HCT116 (cell line): ENCODE results near the gene EPHA1.

Experiments used
- EZH2phosphoT487 ChIP-seq: fragments of 200-600 bp; IDR thresholded peaks from 2 replicates; pipeline ENCODE4 v1.6.1; 2018; ENCODE audit warnings: antibody characterized with exemption, borderline replicate concordance
- JUND ChIP-seq: IDR thresholded peaks from 2 replicates; pipeline ENCODE4 v1.6.1; 2012
- POLR2AphosphoS5 ChIP-seq: IDR thresholded peaks from 2 replicates; pipeline ENCODE4 v1.6.1; 2011; ENCODE audit warnings: mild to moderate bottlenecking, low read depth, low read length, moderate library complexity
- TCF7L2 ChIP-seq: IDR thresholded peaks from 2 replicates; pipeline ENCODE4 v1.7.0; 2011; ENCODE audit warnings: borderline replicate concordance, inconsistent platforms; ENCODE audit not compliant: insufficient read depth, insufficient read length; ENCODE audit errors: extremely low read depth
- ZFX ChIP-seq: fragments of 450-650 bp; IDR thresholded peaks from 2 replicates; pipeline ENCODE4 v1.6.1; 2017
- TF ChIP-seq, protein P1 (sequence below): IDR thresholded peaks from 2 replicates; pipeline ENCODE4 v1.6.1; 2012
- TF ChIP-seq, protein P2 (sequence below), 3 experiments: fragments of 200-600 bp in 1 of 3; sonication (generic) in 1 of 3; IDR thresholded peaks in 2 of 3; conservative IDR thresholded peaks in 1 of 3; 2 replicates each; pipeline ENCODE4 v1.5.1; 2012 to 2017; ENCODE audit warnings: low read depth in 2 of 3, low read length in 2 of 3, antibody characterized with exemption in 1 of 3, borderline replicate concordance in 1 of 3, control low read depth in 1 of 3, mild to moderate bottlenecking in 1 of 3, mixed read lengths in 1 of 3, mixed run types in 1 of 3, moderate library complexity in 1 of 3; ENCODE audit not compliant: insufficient read depth in 1 of 3
- TF ChIP-seq, protein P3 (sequence below): IDR thresholded peaks from 2 replicates; pipeline ENCODE4 v1.6.1; 2012; ENCODE audit warnings: low read depth

DNA sequence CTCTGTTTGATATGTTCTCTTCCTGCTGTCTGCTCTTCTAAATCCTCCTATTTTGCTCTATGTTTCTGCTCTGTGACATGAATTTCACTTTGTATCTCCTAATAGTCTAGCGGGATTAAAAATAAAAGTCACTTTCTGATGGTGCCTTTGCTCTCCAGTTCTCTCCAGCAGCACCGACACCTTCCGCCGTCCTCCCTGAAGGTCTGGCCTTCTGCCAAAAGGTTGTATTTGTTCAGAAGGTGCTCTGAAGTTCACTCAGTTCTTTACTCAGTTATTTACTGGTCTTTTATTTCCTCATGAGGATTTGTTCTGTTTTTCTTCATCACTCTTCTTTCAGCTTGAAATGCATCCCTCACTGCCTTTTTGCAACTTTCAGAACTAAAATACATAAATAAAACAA, 11.2 kb upstream of the EPHA1 start:
- TF ChIP-seq, protein P1, sequence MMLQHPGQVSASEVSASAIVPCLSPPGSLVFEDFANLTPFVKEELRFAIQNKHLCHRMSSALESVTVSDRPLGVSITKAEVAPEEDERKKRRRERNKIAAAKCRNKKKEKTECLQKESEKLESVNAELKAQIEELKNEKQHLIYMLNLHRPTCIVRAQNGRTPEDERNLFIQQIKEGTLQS: no peak
- TF ChIP-seq, protein P2, sequence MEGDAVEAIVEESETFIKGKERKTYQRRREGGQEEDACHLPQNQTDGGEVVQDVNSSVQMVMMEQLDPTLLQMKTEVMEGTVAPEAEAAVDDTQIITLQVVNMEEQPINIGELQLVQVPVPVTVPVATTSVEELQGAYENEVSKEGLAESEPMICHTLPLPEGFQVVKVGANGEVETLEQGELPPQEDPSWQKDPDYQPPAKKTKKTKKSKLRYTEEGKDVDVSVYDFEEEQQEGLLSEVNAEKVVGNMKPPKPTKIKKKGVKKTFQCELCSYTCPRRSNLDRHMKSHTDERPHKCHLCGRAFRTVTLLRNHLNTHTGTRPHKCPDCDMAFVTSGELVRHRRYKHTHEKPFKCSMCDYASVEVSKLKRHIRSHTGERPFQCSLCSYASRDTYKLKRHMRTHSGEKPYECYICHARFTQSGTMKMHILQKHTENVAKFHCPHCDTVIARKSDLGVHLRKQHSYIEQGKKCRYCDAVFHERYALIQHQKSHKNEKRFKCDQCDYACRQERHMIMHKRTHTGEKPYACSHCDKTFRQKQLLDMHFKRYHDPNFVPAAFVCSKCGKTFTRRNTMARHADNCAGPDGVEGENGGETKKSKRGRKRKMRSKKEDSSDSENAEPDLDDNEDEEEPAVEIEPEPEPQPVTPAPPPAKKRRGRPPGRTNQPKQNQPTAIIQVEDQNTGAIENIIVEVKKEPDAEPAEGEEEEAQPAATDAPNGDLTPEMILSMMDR (IDR thresholded peaks at IDR 0.05 in 2 of 3, conservative IDR thresholded peaks at IDR 0.05 in 1 of 3; ENCODE audit: borderline replicate concordance in 1 of 3, insufficient read depth in 1 of 3, low read depth in 2 of 3, low read length in 2 of 3): no peak
- TF ChIP-seq EZH2phosphoT487: no peak
- no peak for TF ChIP-seq JUND
- TF ChIP-seq POLR2AphosphoS5: no peak
- TF ChIP-seq, protein P3, sequence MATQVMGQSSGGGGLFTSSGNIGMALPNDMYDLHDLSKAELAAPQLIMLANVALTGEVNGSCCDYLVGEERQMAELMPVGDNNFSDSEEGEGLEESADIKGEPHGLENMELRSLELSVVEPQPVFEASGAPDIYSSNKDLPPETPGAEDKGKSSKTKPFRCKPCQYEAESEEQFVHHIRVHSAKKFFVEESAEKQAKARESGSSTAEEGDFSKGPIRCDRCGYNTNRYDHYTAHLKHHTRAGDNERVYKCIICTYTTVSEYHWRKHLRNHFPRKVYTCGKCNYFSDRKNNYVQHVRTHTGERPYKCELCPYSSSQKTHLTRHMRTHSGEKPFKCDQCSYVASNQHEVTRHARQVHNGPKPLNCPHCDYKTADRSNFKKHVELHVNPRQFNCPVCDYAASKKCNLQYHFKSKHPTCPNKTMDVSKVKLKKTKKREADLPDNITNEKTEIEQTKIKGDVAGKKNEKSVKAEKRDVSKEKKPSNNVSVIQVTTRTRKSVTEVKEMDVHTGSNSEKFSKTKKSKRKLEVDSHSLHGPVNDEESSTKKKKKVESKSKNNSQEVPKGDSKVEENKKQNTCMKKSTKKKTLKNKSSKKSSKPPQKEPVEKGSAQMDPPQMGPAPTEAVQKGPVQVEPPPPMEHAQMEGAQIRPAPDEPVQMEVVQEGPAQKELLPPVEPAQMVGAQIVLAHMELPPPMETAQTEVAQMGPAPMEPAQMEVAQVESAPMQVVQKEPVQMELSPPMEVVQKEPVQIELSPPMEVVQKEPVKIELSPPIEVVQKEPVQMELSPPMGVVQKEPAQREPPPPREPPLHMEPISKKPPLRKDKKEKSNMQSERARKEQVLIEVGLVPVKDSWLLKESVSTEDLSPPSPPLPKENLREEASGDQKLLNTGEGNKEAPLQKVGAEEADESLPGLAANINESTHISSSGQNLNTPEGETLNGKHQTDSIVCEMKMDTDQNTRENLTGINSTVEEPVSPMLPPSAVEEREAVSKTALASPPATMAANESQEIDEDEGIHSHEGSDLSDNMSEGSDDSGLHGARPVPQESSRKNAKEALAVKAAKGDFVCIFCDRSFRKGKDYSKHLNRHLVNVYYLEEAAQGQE: no peak
- no peak for TF ChIP-seq TCF7L2
- no peak for TF ChIP-seq ZFX
